Spleen (tissue), 11 donors: ENCODE results near the gene TMEM119. TPM values are rescaled to one million over a fixed set of nuclear protein-coding genes. Genes with fewer than 3 reads are reported as not detected.

Source experiments
- DNase-seq: peaks from one replicate; pipeline ENCODE4 v3.0.0-alpha.2; 2020
- H3K27ac ChIP-seq, 8 donors: fragments of 200-600 bp; sonication (generic) in 7 of 8; 1 replicate in 4 of 8; 2 replicates in 4 of 8; pipeline versions ENCODE4 v1.5.0 to v1.8.0; 2016 to 2021; ENCODE audit warnings: inconsistent platforms in 4 of 8, mild to moderate bottlenecking in 4 of 8, moderate library complexity in 1 of 8
- H3K27me3 ChIP-seq, 7 donors: fragments of 200-600 bp; sonication (generic) in 6 of 7; replicated peaks in 1 of 7; 1 replicate in 4 of 7; 2 replicates in 3 of 7; pipeline versions ENCODE4 v1.5.0 to v1.8.0; 2016 to 2021; ENCODE audit warnings: inconsistent platforms in 3 of 7, mild to moderate bottlenecking in 1 of 7
- H3K36me3 ChIP-seq, 6 donors: fragments of 200-600 bp; sonication (generic) in 5 of 6; 1 replicate in 4 of 6; 2 replicates in 2 of 6; pipeline versions ENCODE4 v1.5.0 to v1.8.0; 2016 to 2021; ENCODE audit warnings: inconsistent platforms in 2 of 6
- H3K4me1 ChIP-seq, 6 donors: fragments of 200-600 bp; sonication (generic) in 5 of 6; 1 replicate in 3 of 6; 2 replicates in 3 of 6; pipeline versions ENCODE4 v1.5.0 to v1.8.0; 2016 to 2021; ENCODE audit warnings: inconsistent platforms in 3 of 6
- H3K4me3 ChIP-seq, 8 donors: fragments of 200-600 bp; sonication (generic) in 7 of 8; 1 replicate in 4 of 8; 2 replicates in 4 of 8; pipeline versions ENCODE4 v1.5.0 to v1.8.0; 2016 to 2021; ENCODE audit warnings: inconsistent platforms in 4 of 8, mild to moderate bottlenecking in 4 of 8, moderate library complexity in 2 of 8
- H3K9me3 ChIP-seq, 8 donors: fragments of 200-600 bp; sonication (generic) in 7 of 8; 1 replicate in 4 of 8; 2 replicates in 4 of 8; pipeline versions ENCODE4 v1.5.0 to v1.8.0; 2016 to 2021; ENCODE audit warnings: inconsistent platforms in 4 of 8
- POLR2A ChIP-seq, 3 donors: fragments of 450-650 bp; IDR thresholded peaks; one replicate each; pipeline ENCODE4 v1.5.1; 2017; ENCODE audit warnings: antibody characterized with exemption in 3 of 3, mild to moderate bottlenecking in 1 of 3
- POLR2AphosphoS5 ChIP-seq, 3 donors: sonication (generic); formaldehyde crosslinking; IDR thresholded peaks; one replicate each; pipeline ENCODE4 v1.5.1; 2017; ENCODE audit warnings: antibody characterized with exemption in 3 of 3
- WGBS, 5 donors: extraction: QIAGEN DNeasy Blood & Tissue Kit in 3 of 5; methylation state at CpG; one replicate each; pipeline versions ENCODE4 v1.1.5 to v1.1.7; 2013 to 2018; 5-methylcytosine and 5-hydroxymethylcytosine counted together
- intact Hi-C: fragments of 100-400 bp; cut with DNase I; formaldehyde crosslinking; loops from one replicate; pipeline ENCODE4 v1.15.0; 2023; ENCODE audit warnings: low total_unique reads
- polyA plus RNA-seq, 3 donors: library from polyadenylated mRNA; stranded (reverse); fragments of 200-250 nt; gene quantifications; one replicate each; pipeline ENCODE4 v1.2.1, GENCODE V29; 2013
- total RNA-seq, 7 donors: library from RNA; depleted of rRNA in 3 of 7; stranded (reverse); fragments of >200 nt in 3 of 7; fragmentation: NEBNext Ultra II Directional in 4 of 7; extraction: Animal tissue kit (Norgen Biotek cat#: 25700) in 4 of 7; gene quantifications; one replicate each; pipeline versions ENCODE4 v1.1.0 to v1.2.1, GENCODE V29; 2016 to 2021
- TF ChIP-seq, protein P1 (sequence below), 11 experiments: fragments of 200-600 bp in 7 of 11; fragments of 450-650 bp in 4 of 11; sonication (generic) in 4 of 11; IDR thresholded peaks in 8 of 11; conservative IDR thresholded peaks in 3 of 11; 1 replicate in 7 of 11; 2 replicates in 4 of 11; pipeline versions ENCODE4 v1.4.0 to v1.8.0; 2016 to 2021; ENCODE audit warnings: antibody characterized with exemption in 11 of 11, inconsistent platforms in 4 of 11, mild to moderate bottlenecking in 1 of 11
- donor health status: healthy with polysubstance abuse.
- donor health status: DM: no; HTN: no; CAD: no; lungs with moderate emphysema.
- donor health status: DM: no; HTN: no; CAD: no.
- donor health status: Bipolar disorder and iron deficiency.
- donor health status: healthy.
- donor health status: DM: no; HTN: no; CAD: no.
- donor health status: DM: yes; HTN: yes; CAD: no.

Gene TMEM119
- total and polyA plus RNA-seq, 10 donors, result 8.8 to 50.0 (median 16.2) TPM

DNA sequence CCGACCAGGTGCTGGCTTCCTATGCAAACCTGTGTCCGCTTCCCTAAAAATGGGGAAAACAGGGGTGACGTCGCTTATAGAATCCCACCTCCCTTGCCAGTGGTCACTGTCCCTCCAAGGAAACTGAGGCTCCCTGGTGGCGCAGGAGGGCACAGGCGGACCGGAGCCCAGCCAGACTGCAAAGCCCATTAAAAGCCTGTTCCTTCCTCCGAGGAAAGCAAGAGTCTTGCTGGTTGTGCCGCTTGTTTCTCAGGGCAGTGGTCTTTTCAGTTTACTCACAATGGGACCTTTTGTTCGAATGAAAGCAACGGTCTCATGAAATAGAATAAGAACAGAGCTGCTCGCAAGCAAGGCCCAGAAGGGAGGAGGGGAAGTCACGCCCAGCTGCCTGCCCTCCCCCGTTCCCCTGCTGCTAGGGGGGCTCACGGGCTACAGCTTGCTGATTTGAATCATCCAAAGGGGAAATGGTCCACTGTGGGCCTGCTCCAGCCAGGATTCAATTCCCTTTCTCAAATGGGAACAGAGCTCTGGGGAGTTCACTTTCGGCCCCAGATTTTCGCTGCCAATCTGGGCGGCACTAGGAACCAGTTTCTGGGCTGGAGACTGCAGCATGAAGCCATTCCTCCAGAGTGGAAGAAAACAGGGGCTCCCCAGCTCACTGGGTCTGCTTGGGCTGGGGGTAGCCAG, 40.4 kb upstream of the TMEM119 start:
- DNase-seq, result peak; percentile 82
- peak overlapping the region in 3 of 8 donors; percentile 16 to 76 (median 21) for H3K4me3 ChIP-seq
- H3K27ac ChIP-seq, result peak overlapping the region in 5 of 8 donors; percentile 19 to 97 (median 96)
- no peaks in the 10 kb centered on the region for H3K27me3 ChIP-seq
- no peaks in the 10 kb centered on the region for H3K36me3 ChIP-seq
- H3K4me1 ChIP-seq, result peaks cover 48 to 100% (median 91%) of the 10 kb centered on the region in 6 donors
- no peaks in the 10 kb centered on the region for H3K9me3 ChIP-seq
- intact Hi-C loops, result no loop called here
- no peak for TF ChIP-seq POLR2A (IDR thresholded peaks at IDR 0.05)
- TF ChIP-seq POLR2AphosphoS5 (IDR thresholded peaks at IDR 0.05), result peak; percentile 21 to 58 (median 44)
- TF ChIP-seq, protein P1, sequence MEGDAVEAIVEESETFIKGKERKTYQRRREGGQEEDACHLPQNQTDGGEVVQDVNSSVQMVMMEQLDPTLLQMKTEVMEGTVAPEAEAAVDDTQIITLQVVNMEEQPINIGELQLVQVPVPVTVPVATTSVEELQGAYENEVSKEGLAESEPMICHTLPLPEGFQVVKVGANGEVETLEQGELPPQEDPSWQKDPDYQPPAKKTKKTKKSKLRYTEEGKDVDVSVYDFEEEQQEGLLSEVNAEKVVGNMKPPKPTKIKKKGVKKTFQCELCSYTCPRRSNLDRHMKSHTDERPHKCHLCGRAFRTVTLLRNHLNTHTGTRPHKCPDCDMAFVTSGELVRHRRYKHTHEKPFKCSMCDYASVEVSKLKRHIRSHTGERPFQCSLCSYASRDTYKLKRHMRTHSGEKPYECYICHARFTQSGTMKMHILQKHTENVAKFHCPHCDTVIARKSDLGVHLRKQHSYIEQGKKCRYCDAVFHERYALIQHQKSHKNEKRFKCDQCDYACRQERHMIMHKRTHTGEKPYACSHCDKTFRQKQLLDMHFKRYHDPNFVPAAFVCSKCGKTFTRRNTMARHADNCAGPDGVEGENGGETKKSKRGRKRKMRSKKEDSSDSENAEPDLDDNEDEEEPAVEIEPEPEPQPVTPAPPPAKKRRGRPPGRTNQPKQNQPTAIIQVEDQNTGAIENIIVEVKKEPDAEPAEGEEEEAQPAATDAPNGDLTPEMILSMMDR (IDR thresholded peaks at IDR 0.05 in 8 of 11, conservative IDR thresholded peaks at IDR 0.05 in 3 of 11), result no peak
- 44 to 52% (median 48%) methylated on average over 16 to 18 of the region's 18 CpGs for WGBS, 5 donors

DNA sequence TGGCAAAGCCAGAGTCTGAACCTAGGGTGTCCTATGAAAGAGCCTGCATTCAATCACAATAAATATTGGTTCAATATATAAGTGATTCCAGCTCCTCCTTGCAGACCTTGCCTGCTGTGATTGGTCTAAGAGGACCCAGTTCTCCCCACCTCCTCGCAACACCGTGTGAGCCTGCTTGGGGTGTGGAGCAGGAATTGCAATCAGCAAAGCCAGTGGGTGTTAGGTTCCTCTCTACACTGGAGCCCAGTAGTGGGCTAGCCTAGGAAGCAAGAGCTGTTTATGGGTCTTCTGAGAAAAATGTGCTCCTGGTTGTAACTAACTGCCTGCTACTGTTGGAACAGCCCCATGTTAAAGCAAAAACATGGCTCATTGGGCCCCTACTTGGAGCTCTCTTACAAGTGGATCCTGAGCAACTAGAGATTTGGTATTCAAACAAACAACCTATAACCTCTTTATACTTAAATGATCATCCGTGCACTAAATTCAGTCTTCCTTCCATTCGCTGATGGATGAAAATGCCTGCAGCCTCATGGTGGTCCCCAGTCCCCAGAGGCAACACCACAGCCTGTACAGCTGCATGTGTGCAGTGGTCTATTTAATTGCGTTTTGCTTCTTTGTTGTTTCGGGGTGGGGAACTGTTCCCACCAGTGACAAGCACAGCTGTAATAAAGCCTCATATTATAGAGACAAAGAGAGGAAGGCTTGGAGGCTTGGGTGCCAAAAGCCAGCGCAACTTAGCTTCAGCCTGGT, 39.5 kb upstream of the TMEM119 start:
- intact Hi-C loops, result no loop called here
- 57 to 71% (median 66%) methylated on average over 7 of the region's 7 CpGs for WGBS, 5 donors
- peak; percentile 63 for DNase-seq
- TF ChIP-seq POLR2AphosphoS5 (IDR thresholded peaks at IDR 0.05) (peak in 1 of 3 donors; percentile 38), POLR2A (IDR thresholded peaks at IDR 0.05) (no peak)
- TF ChIP-seq, protein P1 (IDR thresholded peaks at IDR 0.05 in 8 of 11, conservative IDR thresholded peaks at IDR 0.05 in 3 of 11), result no peak
- H3K4me1 ChIP-seq, result peaks cover 49 to 100% (median 92%) of the 10 kb centered on the region in 6 donors
- H3K27ac ChIP-seq, result peak overlapping the region in 5 of 8 donors; percentile 88 to 97 (median 96)
- H3K27me3 ChIP-seq, result no peaks in the 10 kb centered on the region
- no peaks in the 10 kb centered on the region for H3K36me3 ChIP-seq
- H3K4me3 ChIP-seq, result peak overlapping the region in 3 of 8 donors; percentile 16 to 76 (median 21)
- no peaks in the 10 kb centered on the region for H3K9me3 ChIP-seq

DNA sequence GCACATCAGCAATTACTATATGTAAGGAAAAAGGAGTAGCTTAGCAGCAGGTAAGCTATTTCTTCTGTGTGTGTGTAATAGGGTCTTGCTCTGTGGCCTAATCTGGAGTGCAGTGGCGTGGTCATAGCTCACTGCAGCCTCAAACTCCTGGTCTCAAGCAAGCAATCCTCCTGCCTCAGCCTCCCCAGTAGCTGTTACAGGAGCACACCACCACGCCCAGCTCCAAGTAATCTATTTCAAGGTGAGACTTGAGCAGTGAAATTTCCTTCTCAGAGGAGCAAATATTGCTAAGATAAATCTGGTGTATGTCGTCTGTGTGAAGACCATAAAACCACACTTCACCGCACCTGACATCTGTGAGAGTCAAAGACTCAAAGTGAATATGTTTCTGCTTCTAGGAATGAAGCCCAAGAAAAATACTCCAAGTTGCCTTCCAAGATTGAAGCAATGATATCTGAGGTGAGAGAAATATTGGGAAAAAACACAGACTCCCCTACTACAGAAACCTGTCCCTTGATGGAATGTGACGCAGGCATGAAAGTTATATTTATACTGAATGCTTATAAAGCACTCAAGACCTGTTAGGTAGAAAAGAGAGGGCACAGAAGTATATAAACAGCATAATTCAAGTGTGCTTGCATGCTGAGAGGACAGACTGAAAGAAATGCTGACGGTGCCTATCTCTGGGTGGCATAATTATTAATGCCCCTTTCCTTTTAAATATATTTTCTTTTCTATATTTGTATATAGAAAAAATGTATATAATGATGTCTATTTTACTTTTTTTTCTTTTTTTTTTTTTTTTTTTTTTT, 38.3 kb upstream of the TMEM119 start:
- Histone ChIP-seq H3K9me3 (no peaks in the 10 kb centered on the region), H3K4me1 (peaks cover 45 to 100% (median 90%) of the 10 kb centered on the region in 6 donors), H3K27ac (peak overlapping the region; percentile 50 to 97 (median 90)), H3K27me3 (no peaks in the 10 kb centered on the region), H3K36me3 (no peaks in the 10 kb centered on the region), H3K4me3 (peak overlapping the region in 5 of 8 donors; percentile 4 to 76 (median 20))
- TF ChIP-seq POLR2AphosphoS5 (IDR thresholded peaks at IDR 0.05) (peak in 1 of 3 donors; percentile 12), POLR2A (IDR thresholded peaks at IDR 0.05) (no peak)
- TF ChIP-seq, protein P1 (IDR thresholded peaks at IDR 0.05 in 8 of 11, conservative IDR thresholded peaks at IDR 0.05 in 3 of 11), result no peak
- DNase-seq, result no peak
- intact Hi-C loops, result no loop called here
- 49 to 65% (median 56%) methylated on average over 6 of the region's 6 CpGs for WGBS, 5 donors
